K562 (cell line): ENCODE results near the gene ING4. TPM values are rescaled to one million over a fixed set of nuclear protein-coding genes. Genes with fewer than 3 reads are reported as not detected.

Experiments used
- AFF4 ChIP-seq: sonication (generic); formaldehyde crosslinking; IDR thresholded peaks from 2 replicates; pipeline ENCODE4 v1.8.0; 2023; ENCODE audit warnings: mild to moderate bottlenecking, missing genetic modification reagents
- BCLAF1 ChIP-seq, 2 experiments: fragments of 450-650 bp in 1 of 2; IDR thresholded peaks; 2 replicates each; pipeline ENCODE4 v1.6.1; 2011 to 2017; ENCODE audit warnings: low read depth in 2 of 2, antibody characterized with exemption in 1 of 2, borderline replicate concordance in 1 of 2, low read length in 1 of 2, mild to moderate bottlenecking in 1 of 2, mixed read lengths in 1 of 2; ENCODE audit not compliant: control insufficient read depth in 1 of 2
- CREM ChIP-seq: IDR thresholded peaks from 2 replicates; pipeline ENCODE4 v1.6.1; 2014; ENCODE audit warnings: antibody characterized with exemption, low read depth
- KDM2B ChIP-seq: fragments of 250-450 bp; sonication (Bioruptor Pico); IDR thresholded peaks from 2 replicates; pipeline ENCODE4 v1.8.0; 2021; ENCODE audit warnings: mild to moderate bottlenecking, moderate library complexity
- KLF1 ChIP-seq: fragments of 450-650 bp; IDR thresholded peaks from 2 replicates; pipeline ENCODE4 v1.6.1; 2016; ENCODE audit warnings: missing genetic modification characterization, missing compliant biosample characterization
- KLF16 ChIP-seq: IDR thresholded peaks from 2 replicates; pipeline ENCODE4 v1.6.1; 2016; ENCODE audit warnings: antibody characterized with exemption
- NR2F6 ChIP-seq: fragments of 450-650 bp; formaldehyde crosslinking; IDR thresholded peaks from 2 replicates; pipeline ENCODE4 v1.4.0; 2020; ENCODE audit warnings: mild to moderate bottlenecking
- PRMT5 ChIP-seq: sonication (generic); formaldehyde crosslinking; IDR thresholded peaks from 2 replicates; pipeline ENCODE4 v1.5.0; 2020; ENCODE audit warnings: missing genetic modification reagents
- PYGO2 ChIP-seq: fragments of 450-650 bp; IDR thresholded peaks from 2 replicates; pipeline ENCODE4 v1.6.1; 2016; ENCODE audit warnings: mild to moderate bottlenecking, missing genetic modification characterization, moderate library complexity, missing compliant biosample characterization
- SREBF1 ChIP-seq: fragments of 150-350 bp; IDR thresholded peaks from 2 replicates; pipeline ENCODE4 v1.6.1; 2014; ENCODE audit warnings: antibody characterized with exemption, low read depth, low read length, borderline replicate concordance
- ZNF217 ChIP-seq: sonication (generic); formaldehyde crosslinking; IDR thresholded peaks from 2 replicates; pipeline ENCODE4 v1.8.0; 2022; ENCODE audit warnings: mild to moderate bottlenecking, missing genetic modification reagents
- ZNF277 ChIP-seq: fragments of 250-450 bp; sonication (Bioruptor Pico); IDR thresholded peaks from 2 replicates; pipeline ENCODE4 v1.8.0; 2022; ENCODE audit warnings: inconsistent platforms, mild to moderate bottlenecking, moderate library complexity, borderline replicate concordance
- ZNF395 ChIP-seq: fragments of 200-800 bp; sonication (Bioruptor generic); IDR thresholded peaks from 2 replicates; pipeline ENCODE4 v1.6.1; 2017; ENCODE audit warnings: missing genetic modification characterization, missing compliant biosample characterization
- ZNF639 ChIP-seq, 2 experiments: fragments of 200-800 bp in 1 of 2; sonication (Bioruptor generic) in 1 of 2; sonication (generic) in 1 of 2; formaldehyde crosslinking in 1 of 2; IDR thresholded peaks in 1 of 2; conservative IDR thresholded peaks in 1 of 2; 2 replicates each; pipeline versions ENCODE4 v1.5.0 to v1.6.1; 2016 to 2020; ENCODE audit warnings: missing compliant biosample characterization in 1 of 2, missing genetic modification characterization in 1 of 2, missing genetic modification reagents in 1 of 2
- ZNF766 ChIP-seq: fragments of 200-800 bp; sonication (Bioruptor generic); conservative IDR thresholded peaks from 2 replicates; pipeline ENCODE4 v1.6.1; 2016; ENCODE audit warnings: missing genetic modification characterization, missing compliant biosample characterization
- polyA plus RNA-seq, 8 experiments: library from polyadenylated mRNA; depleted of rRNA in 4 of 8; stranded (reverse) in 5 of 8; unstranded in 3 of 8; fragments of >200 nt; fragmentation: Nextera tagmentation in 2 of 8; fragmentation: Illumina TruSeq in 1 of 8; extraction: Ambion mirVana in 2 of 8; extraction: Trizol in 1 of 8; gene quantifications; 2 replicates each; pipeline versions ENCODE4 v1.2.1 to v1.2.3, GENCODE V29; 2011 to 2014; ENCODE audit warnings: inconsistent platforms in 1 of 8, missing spikeins in 1 of 8
- total RNA-seq, 7 experiments: library from RNA; depleted of rRNA in 6 of 7; stranded (reverse); fragments of >200 nt in 6 of 7; fragmentation: Illumina TruSeq in 2 of 7; extraction: Trizol in 2 of 7; gene quantifications; 2 replicates each; pipeline versions ENCODE4 v1.2.1 to v1.2.3, GENCODE V29; 2011 to 2021; ENCODE audit warnings: low replicate concordance in 1 of 7

ING4 gene
- total and polyA plus RNA-seq, 9 of the 15 experiments (the other 6 are each of a cell fraction or from before 2014, with no cell fraction given) = 6.6 to 30.2 (median 15.7) TPM

GRCh38 chr12:6639151-6639801, 23.6 kb downstream of the ING4 start (continued):
- TF ChIP-seq BCLAF1 (IDR thresholded peaks at IDR 0.05; ENCODE audit: borderline replicate concordance in 1 of 2, control insufficient read depth in 1 of 2, low read depth in 2 of 2, low read length in 1 of 2) (no peak), KLF1 (tag) (no peak), NR2F6 (CRISPR knock-in tag) (no peak), PRMT5 (CRISPR knock-in tag) (no peak), CREM (peak; percentile 56; the same call in 1 of the 2 replicates), ZNF639 (CRISPR knock-in tag; conservative IDR thresholded peaks at IDR 0.05 in 1 of 2, IDR thresholded peaks at IDR 0.05 in 1 of 2) (peak in 1 of 2 experiments; percentile 81; a peak in 1 of 4 replicates), ZNF395 (CRISPR knock-in tag) (peak; percentile 92), KLF16 (peak; percentile 90; the same call in 1 of the 2 replicates), SREBF1 (no peak), ZNF277 (no peak), ZNF217 (no peak), PYGO2 (tag) (no peak), KDM2B (CRISPR knock-in tag) (no peak), ZNF766 (CRISPR knock-in tag) (no peak), AFF4 (CRISPR knock-in tag) (0 out of 2 replicates have a peak, but pooled peaks have one; percentile 43)
